Measurements from ENCODE around the gene RABAC1. TPM values are rescaled to one million over a fixed set of nuclear protein-coding genes. Genes with fewer than 3 reads are reported as not detected.
A peak's percentile ranks its signal among the peaks of the same experiment; 100 is the strongest.

The RABAC1 gene
- total RNA-seq, 2 donors from 2014 or later, result 37.6 to 54.7 TPM

DNA sequence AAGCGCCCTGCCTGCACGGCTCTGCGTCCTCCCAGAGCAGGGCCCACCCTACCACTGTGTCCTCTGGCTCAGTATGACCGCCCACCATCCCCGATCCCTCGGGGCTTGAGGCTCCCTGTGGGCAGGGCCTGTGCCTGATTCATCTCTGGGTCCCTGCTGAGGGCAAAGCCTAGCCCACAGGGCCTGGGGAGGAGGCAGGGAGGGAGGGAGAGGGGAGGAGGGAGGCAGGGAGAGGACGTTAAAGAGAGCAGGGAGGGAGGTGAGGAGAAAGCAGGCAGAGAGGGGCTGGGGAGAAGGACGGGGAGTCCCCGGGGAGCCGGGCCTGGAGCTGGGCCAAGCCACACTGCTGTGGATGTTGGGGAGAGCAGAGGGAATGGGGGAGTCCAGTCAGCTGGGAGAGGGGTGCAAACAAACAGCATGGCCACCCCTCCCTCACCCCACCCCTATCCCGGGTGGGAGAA lies 26.8 kb downstream of the RABAC1 start:
- no peak overlapping the region for H3K4me3 Mint-ChIP-seq

DNA sequence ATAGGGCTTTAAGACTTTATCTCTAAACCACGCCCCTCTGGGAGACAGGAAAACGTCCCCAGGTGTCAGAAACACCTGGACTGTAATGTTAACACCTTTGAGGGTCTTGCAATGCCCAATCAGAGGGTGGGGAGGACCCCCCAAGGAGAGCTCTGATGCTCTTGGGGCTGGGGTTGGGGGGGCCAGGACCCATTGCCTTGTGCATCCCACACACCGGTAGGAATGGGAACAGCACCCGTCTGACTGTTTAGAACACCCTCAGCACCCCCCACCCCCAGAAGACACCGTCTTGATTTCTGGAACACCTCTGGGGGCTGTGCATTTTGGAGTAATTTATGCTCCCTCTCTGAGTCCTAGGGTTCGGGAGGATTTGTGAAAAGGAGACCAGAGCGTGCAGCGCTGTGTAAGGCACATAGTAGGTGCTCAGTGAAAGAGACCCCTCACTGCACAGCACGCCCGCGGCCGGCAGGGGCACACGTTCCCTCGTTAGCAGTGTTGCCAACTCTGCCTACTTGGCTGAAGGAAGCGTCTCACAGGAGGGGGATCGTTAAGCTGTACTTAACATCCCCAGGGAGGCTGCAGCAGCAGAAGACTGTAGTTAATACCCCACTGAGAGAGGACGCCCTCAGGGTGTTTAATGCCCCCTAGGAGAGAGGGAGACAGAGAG lies 28.1 kb downstream of the RABAC1 start:
- H3K36me3 Mint-ChIP-seq (ENCODE audit: low read depth), result no peaks in the 10 kb centered on the region
- ATAC-seq (replicated peaks), result no peak
- H3K27ac Mint-ChIP-seq, result no peak overlapping the region
- no peak overlapping the region for H3K4me3 Mint-ChIP-seq
- peaks cover 10% of the 10 kb centered on the region for H3K27me3 Mint-ChIP-seq
- H3K9me3 Mint-ChIP-seq, result no peaks in the 10 kb centered on the region
- H3K4me1 Mint-ChIP-seq, result peaks cover 23% of the 10 kb centered on the region

More for the DNA sequence above, 26.8 kb downstream of the RABAC1 start:
- no peaks in the 10 kb centered on the region for H3K36me3 Mint-ChIP-seq (ENCODE audit: low read depth)
- H3K9me3 Mint-ChIP-seq, result no peaks in the 10 kb centered on the region
- no peak overlapping the region for H3K27ac Mint-ChIP-seq
- H3K27me3 Mint-ChIP-seq, result peaks cover 10% of the 10 kb centered on the region
- H3K4me1 Mint-ChIP-seq, result peaks cover 30% of the 10 kb centered on the region
- ATAC-seq (replicated peaks), result no peak

DNA sequence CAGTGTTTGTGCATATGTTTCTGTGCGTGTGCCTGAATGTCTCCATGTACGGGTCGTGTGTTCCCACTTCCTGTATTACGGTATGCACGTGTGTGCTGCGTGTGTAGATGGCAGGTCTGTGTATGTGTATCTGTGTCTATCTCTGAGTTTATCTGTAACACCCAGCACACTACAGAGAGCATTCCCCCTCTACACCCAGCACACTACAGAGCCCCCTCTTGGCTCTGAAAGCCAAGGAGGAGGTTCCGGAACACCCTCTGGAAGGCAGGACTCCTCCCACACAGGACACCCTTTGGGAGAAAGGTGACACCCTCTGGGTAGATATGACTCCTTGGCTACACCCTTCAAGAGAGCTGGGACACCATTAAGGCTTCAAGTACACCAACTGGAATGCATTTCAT lies 28.8 kb downstream of the RABAC1 start:
- no peak overlapping the region for H3K27ac Mint-ChIP-seq
- peaks cover 8% of the 10 kb centered on the region for H3K27me3 Mint-ChIP-seq
- no peaks in the 10 kb centered on the region for H3K9me3 Mint-ChIP-seq
- H3K36me3 Mint-ChIP-seq (ENCODE audit: low read depth), result no peaks in the 10 kb centered on the region
- peaks cover 20% of the 10 kb centered on the region for H3K4me1 Mint-ChIP-seq
- no peak overlapping the region for H3K4me3 Mint-ChIP-seq
- ATAC-seq (replicated peaks), result no peak

DNA sequence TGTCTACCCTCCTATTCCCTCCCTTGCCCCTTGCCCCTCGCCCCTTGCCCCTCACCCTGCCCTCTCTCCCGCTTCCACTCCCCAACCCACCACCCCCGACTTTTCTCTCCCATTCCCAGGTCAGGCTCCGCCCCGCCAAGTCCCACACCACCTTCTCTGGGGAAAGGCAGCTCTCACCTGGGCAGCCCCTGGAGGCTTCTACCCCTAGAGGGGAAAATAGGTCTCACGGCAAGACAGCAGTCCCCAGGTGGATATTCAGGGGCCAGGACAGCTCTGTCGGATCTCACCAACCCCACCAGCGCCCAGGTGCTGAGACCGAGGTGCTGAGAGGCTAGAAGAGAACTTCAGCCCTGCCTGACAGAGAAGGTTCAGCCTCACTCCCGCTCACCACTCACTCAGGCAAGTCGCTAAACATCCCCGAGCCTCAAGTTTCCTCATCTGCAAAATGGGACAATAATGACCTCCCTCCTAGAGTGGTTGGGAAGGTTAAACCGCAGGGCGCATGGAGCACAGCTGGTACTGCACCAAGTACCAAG lies 29.5 kb downstream of the RABAC1 start:
- peak overlapping the region; percentile 79 for H3K27ac Mint-ChIP-seq
- no peak for ATAC-seq (replicated peaks)
- H3K4me1 Mint-ChIP-seq, result peaks cover 13% of the 10 kb centered on the region
- H3K27me3 Mint-ChIP-seq, result peaks cover 3% of the 10 kb centered on the region
- no peak overlapping the region for H3K4me3 Mint-ChIP-seq
- H3K36me3 Mint-ChIP-seq (ENCODE audit: low read depth), result no peaks in the 10 kb centered on the region
- no peaks in the 10 kb centered on the region for H3K9me3 Mint-ChIP-seq

- Mint-ChIP-seq H3K36me3 (ENCODE audit: low read depth) (no peaks in the 10 kb centered on the region), H3K4me1 (peaks cover 13% of the 10 kb centered on the region), H3K27me3 (peaks cover 3% of the 10 kb centered on the region), H3K9me3 (no peaks in the 10 kb centered on the region), H3K4me3 (no peak overlapping the region), H3K27ac (peak overlapping the region; percentile 79)
- ATAC-seq (replicated peaks), result peak; percentile 69
Measured at GRCh38 chr19:41928754-41929535, 30.2 kb downstream of the RABAC1 start.

DNA sequence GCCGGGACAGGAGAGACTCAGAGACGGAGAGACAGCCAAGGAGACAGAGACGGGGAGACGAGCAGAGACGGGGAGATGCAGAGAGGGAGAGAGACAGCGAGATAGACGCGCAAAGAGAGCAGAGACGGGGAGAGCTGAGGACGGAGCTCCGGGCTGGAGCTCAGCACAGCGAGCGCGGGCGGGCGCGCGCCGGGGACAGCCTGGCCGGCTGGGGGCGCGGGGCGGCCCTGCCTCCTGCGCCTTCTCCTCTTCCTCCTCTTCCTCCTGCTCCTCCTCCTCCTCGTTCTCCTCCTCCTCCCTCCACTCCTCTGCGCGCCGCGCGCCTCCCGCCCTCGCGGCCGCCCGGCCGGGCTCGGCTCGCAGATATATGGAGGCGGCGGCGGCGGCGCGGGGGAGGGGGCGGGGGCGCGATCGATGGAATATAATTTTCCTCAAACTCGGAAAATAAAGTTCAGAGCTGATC lies 30.9 kb downstream of the RABAC1 start, which contains the start of gene ERFL:
Gene ERFL, minus strand, starts transcription at position 229 of the 463 bp plus-strand sequence. CDS start 15,530 bp downstream, outside the sequence.
- H3K27ac Mint-ChIP-seq, result peak within 1 kb of the TSS; percentile 79
- H3K4me3 Mint-ChIP-seq, result no peak within 1 kb of the TSS
- no peaks in the 10 kb centered on the region for H3K9me3 Mint-ChIP-seq
- ATAC-seq (replicated peaks), result peak; percentile 68
- H3K4me1 Mint-ChIP-seq, result peaks cover 11% of the 10 kb centered on the region
- H3K36me3 Mint-ChIP-seq (ENCODE audit: low read depth), result no peaks in the 10 kb centered on the region
- H3K27me3 Mint-ChIP-seq, result peaks cover 5% of the 10 kb centered on the region

- Mint-ChIP-seq H3K9me3 (no peaks in the 10 kb centered on the region), H3K36me3 (ENCODE audit: low read depth) (no peaks in the 10 kb centered on the region), H3K27me3 (peaks cover 7% of the 10 kb centered on the region), H3K4me3 (no peak overlapping the region), H3K27ac (peak overlapping the region; percentile 39), H3K4me1 (peaks cover 14% of the 10 kb centered on the region)
- ATAC-seq (replicated peaks), result peak; percentile 31
Measured at GRCh38 chr19:41927497-41928192, 31.5 kb downstream of the RABAC1 start.

DNA sequence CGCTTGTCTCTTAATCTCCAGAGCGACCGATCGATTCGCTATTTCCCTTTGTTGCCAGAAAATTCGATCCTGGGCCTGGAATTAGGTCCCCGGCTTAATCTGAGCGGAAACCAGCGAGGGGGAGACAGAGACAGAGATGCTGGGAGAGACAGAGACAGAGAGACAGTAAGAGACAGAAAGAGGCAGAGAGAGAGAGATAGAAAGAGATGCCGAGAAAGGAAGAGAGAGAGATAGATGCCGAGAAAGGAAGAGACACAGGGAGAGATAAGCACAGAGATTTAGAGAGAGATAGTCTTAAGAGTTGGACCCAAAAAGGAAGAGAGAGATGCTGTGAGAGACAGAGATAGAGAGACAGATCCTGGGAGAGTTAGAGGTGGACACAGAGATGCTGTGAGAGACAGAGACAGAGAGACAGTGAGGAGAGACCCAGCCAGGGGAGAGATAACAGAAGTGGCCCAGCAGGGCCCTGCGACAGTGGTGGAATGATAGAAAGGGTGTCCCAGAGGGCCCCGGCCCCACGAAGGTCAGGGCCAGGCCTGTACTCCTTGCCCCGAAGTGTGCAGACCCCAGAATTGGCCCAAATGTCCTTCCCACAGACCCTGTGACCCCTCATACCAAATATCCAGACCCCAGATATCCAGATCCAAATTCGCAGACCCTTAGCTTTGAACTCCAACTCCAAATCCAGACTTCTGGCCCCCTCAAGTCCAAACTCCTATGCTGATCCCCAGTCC lies 32.2 kb downstream of the RABAC1 start:
- no peak for ATAC-seq (replicated peaks)
- H3K4me1 Mint-ChIP-seq, result peaks cover 18% of the 10 kb centered on the region
- peaks cover 11% of the 10 kb centered on the region for H3K27me3 Mint-ChIP-seq
- H3K36me3 Mint-ChIP-seq (ENCODE audit: low read depth), result no peaks in the 10 kb centered on the region
- H3K4me3 Mint-ChIP-seq, result no peak overlapping the region
- no peaks in the 10 kb centered on the region for H3K9me3 Mint-ChIP-seq
- no peak overlapping the region for H3K27ac Mint-ChIP-seq

- Mint-ChIP-seq H3K4me1 (peaks cover 18% of the 10 kb centered on the region), H3K4me3 (no peak overlapping the region)
- no peak for ATAC-seq (replicated peaks)
Measured at GRCh38 chr19:41926028-41926762, 32.9 kb downstream of the RABAC1 start.

GRCh38 chr19:41925208-41926003 lies 33.7 kb downstream of the RABAC1 start:
- no peaks in the 10 kb centered on the region for H3K36me3 Mint-ChIP-seq (ENCODE audit: low read depth)
- no peak for ATAC-seq (replicated peaks)
- H3K4me3 Mint-ChIP-seq, result no peak overlapping the region
- no peak overlapping the region for H3K27ac Mint-ChIP-seq
- peaks cover 18% of the 10 kb centered on the region for H3K4me1 Mint-ChIP-seq
- H3K9me3 Mint-ChIP-seq, result no peaks in the 10 kb centered on the region
- H3K27me3 Mint-ChIP-seq, result peaks cover 15% of the 10 kb centered on the region

More at GRCh38 chr19:41926028-41926762, 32.9 kb downstream of the RABAC1 start:
- peaks cover 14% of the 10 kb centered on the region for H3K27me3 Mint-ChIP-seq
- no peaks in the 10 kb centered on the region for H3K36me3 Mint-ChIP-seq (ENCODE audit: low read depth)
- H3K9me3 Mint-ChIP-seq, result no peaks in the 10 kb centered on the region
- no peak overlapping the region for H3K27ac Mint-ChIP-seq

DNA sequence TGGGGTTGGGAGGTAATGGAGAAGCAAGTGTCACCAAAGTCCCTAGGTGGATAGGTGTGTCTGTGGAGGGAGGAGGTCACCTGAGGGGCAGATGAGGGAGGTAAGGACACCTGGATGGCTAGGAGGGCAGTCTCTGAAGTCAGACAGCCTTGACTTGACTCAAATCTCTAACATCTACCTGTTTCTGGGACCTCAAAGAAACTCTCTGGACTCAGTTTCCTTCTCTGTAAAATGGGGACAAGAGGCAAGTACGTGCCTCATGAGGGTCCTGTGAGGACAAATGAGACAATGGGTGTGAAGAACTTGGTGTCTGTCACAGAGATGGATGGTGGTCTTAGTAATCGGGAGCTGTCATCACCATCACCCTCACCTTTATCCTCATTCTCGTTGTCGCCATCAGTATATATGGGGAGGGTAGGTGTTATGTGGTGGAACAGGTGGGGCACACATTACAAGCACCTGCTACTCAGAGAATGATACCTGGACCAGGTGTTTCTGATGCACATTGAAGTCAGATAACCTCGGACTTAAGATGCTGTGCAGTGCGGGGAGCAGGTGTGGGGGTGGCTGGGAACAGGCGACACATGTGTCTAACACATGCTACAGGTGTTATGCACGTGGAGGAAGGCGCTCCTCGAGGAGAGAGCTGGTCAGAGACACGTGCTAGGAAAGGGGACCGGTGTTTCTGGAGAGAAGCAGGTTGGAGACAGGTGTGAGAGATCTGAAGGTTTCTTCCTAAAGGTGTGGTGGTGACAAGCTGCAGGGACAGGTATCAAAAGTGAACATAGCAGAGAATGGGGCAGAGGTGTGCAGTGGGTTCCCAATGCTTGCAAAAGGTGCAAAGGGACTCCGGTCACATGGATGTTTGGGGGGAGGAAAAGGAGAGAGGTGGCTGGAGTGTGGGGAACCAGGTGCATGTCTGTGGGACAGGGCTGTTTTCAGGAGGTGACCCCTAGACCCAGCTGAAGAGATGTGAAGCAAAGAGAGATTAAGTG lies 34.7 kb downstream of the RABAC1 start:
- H3K27me3 Mint-ChIP-seq, result peaks cover 15% of the 10 kb centered on the region
- H3K9me3 Mint-ChIP-seq, result no peaks in the 10 kb centered on the region
- no peak for ATAC-seq (replicated peaks)
- no peak overlapping the region for H3K27ac Mint-ChIP-seq
- peaks cover 18% of the 10 kb centered on the region for H3K4me1 Mint-ChIP-seq
- H3K36me3 Mint-ChIP-seq (ENCODE audit: low read depth), result no peaks in the 10 kb centered on the region
- no peak overlapping the region for H3K4me3 Mint-ChIP-seq

All from activated T-helper 17 cell treated with anti-CD3 and anti-CD28 coated beads, Interleukin-2, amount 50 U/mL, for 72 hours (primary cell).